ENCODE results near the gene SPINT2. TPM values are rescaled to one million over a fixed set of nuclear protein-coding genes. Genes with fewer than 3 reads are reported as not detected.

SPINT2 gene
- total RNA-seq, 1 donor from 2014 or later, result 71.0 TPM

DNA sequence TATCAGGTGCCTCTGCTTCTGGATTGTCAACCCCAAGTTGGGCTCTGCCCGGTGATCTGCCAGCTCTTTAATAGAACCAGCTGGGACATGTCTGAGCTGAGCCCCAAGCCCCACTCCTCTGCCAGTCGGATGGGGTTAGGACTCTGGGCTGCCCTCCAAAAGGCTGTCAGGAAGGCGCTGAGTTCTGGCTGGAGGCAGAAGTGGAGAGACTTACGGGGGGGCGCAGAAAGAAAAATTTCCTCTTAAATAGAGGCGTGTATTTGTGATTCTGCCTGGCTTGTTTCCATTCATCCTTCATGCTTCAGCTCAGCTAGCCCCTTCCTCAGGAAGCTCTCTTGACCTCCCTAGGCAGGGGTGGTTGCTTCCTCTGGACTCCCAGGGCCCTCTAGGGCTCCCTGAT lies 54.3 kb downstream of the SPINT2 start:
- no peak overlapping the region for H3K27ac Mint-ChIP-seq
- Histone ChIP-seq H2AFZ (replicated peaks) (no peak overlapping the region), H3K4me1 (peaks cover 17% of the 10 kb centered on the region), H3K27ac (no peak overlapping the region), H3K4me3 (no peak overlapping the region), H3K4me2 (no peak overlapping the region), H3K9ac (no peak overlapping the region), H4K20me1 (ENCODE audit: low read depth) (no peaks in the 10 kb centered on the region), H3F3A (ENCODE audit: low read depth) (peaks cover 34% of the 10 kb centered on the region), H3K27me3 (peaks cover 57% of the 10 kb centered on the region), H3K79me2 (ENCODE audit: low read depth) (peaks cover 13% of the 10 kb centered on the region), H3K36me3 (no peaks in the 10 kb centered on the region), H3K9me3 (ENCODE audit: low read depth) (no peaks in the 10 kb centered on the region)
- TF ChIP-seq, protein P1, sequence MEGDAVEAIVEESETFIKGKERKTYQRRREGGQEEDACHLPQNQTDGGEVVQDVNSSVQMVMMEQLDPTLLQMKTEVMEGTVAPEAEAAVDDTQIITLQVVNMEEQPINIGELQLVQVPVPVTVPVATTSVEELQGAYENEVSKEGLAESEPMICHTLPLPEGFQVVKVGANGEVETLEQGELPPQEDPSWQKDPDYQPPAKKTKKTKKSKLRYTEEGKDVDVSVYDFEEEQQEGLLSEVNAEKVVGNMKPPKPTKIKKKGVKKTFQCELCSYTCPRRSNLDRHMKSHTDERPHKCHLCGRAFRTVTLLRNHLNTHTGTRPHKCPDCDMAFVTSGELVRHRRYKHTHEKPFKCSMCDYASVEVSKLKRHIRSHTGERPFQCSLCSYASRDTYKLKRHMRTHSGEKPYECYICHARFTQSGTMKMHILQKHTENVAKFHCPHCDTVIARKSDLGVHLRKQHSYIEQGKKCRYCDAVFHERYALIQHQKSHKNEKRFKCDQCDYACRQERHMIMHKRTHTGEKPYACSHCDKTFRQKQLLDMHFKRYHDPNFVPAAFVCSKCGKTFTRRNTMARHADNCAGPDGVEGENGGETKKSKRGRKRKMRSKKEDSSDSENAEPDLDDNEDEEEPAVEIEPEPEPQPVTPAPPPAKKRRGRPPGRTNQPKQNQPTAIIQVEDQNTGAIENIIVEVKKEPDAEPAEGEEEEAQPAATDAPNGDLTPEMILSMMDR (IDR thresholded peaks at IDR 0.05), result no peak
- TF ChIP-seq EZH2 (IDR thresholded peaks at IDR 0.05) (no peak), EZH2phosphoT487 (IDR thresholded peaks at IDR 0.05) (no peak)
- no peaks in the 10 kb centered on the region for H3K9me3 Mint-ChIP-seq
- H3K4me1 Mint-ChIP-seq, result peaks cover 9% of the 10 kb centered on the region
- no peaks in the 10 kb centered on the region for H3K36me3 Mint-ChIP-seq
- H3K27me3 Mint-ChIP-seq (ENCODE audit: insufficient read depth, low read depth), result peaks cover 62% of the 10 kb centered on the region
- no peak for DNase-seq (ENCODE audit: low spot score)
- peak overlapping the region; percentile 81 for H3K4me3 Mint-ChIP-seq

DNA sequence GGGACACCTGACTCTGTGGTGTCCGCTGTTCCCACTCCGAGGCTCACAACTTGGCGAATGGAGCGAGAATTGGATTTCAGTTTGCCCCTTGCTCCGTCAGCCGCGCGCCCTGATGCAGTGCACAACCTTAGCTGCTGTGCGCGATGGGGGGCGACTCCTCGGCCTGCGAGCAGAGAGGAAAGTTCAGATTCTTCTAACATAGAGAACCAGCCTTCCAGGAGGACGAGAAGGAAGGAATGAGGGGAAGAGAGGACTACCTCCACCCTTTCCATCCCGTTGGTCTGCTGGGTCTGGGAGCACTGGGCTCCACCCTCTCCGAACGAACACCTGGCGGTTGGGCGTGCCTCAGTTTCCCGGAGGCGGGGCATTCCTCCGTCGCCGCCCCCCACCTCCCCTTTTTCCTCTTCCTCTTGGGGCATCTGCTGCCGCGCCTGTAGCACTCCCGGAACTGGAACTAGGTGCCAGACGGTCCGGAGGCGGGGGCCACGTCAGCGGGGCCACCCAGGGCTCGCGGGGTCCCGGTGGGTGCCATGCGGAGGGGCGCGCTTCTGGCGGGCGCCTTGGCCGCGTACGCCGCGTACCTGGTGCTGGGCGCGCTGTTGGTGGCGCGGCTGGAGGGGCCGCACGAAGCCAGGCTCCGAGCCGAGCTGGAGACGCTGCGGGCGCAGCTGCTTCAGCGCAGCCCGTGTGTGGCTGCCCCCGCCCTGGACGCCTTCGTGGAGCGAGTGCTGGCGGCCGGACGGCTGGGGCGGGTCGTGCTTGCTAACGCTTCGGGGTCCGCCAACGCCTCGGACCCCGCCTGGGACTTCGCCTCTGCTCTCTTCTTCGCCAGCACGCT lies 55.3 kb downstream of the SPINT2 start, which contains the start of gene KCNK6:
KCNK6 (plus strand) TSS at position 425 of the 838 bp plus-strand sequence; CDS start at position 531, 106 bp downstream.
- DNase-seq (ENCODE audit: low spot score), result peak; percentile 78
- H3K4me3 Mint-ChIP-seq, result peak within 1 kb of the TSS; percentile 81
- peaks cover 62% of the 10 kb centered on the region for H3K27me3 Mint-ChIP-seq (ENCODE audit: insufficient read depth, low read depth)
- no peaks in the 10 kb centered on the region for H3K36me3 ChIP-seq
- no peaks in the 10 kb centered on the region for H3K36me3 Mint-ChIP-seq
- H3K4me1 Mint-ChIP-seq, result peaks cover 7% of the 10 kb centered on the region
- peak within 1 kb of the TSS; percentile 92 for H2AFZ ChIP-seq (replicated peaks)
- H3K27ac ChIP-seq, result no peak within 1 kb of the TSS
- H3K27me3 ChIP-seq, result peaks cover 57% of the 10 kb centered on the region
- no peaks in the 10 kb centered on the region for H3K9me3 Mint-ChIP-seq
- peaks cover 7% of the 10 kb centered on the region for H3K79me2 ChIP-seq (ENCODE audit: low read depth)
- H4K20me1 ChIP-seq (ENCODE audit: low read depth), result no peaks in the 10 kb centered on the region
- H3K4me2 ChIP-seq, result peak within 1 kb of the TSS; percentile 91
- H3K9ac ChIP-seq, result no peak within 1 kb of the TSS
- peaks cover 34% of the 10 kb centered on the region for H3F3A ChIP-seq (ENCODE audit: low read depth)
- TF ChIP-seq EZH2 (IDR thresholded peaks at IDR 0.05), result peak; percentile 78
- TF ChIP-seq, protein P1 (IDR thresholded peaks at IDR 0.05), result no peak
- TF ChIP-seq EZH2phosphoT487 (IDR thresholded peaks at IDR 0.05), result peak; percentile 70
- peak within 1 kb of the TSS; percentile 57 for H3K4me3 ChIP-seq
- H3K9me3 ChIP-seq (ENCODE audit: low read depth), result no peaks in the 10 kb centered on the region
- no peak within 1 kb of the TSS for H3K27ac Mint-ChIP-seq
- H3K4me1 ChIP-seq, result peaks cover 17% of the 10 kb centered on the region

DNA sequence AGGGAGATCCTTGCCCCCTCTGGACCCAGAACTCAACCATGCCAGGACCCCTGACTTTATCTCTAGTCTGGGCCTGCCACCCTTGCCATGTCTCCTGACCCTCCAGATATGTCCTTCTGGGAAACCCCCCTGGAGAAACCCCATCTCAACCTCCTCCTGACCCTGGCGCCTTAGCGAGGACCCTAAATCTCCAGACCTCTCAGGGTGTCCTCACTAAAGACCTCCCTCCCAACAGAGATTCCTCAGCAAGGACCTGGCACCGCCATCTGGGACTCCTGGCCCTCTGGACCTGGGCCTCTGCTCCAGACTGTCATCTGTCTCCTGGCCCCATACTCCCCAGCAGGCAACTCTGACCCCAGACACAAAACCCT lies 56.6 kb downstream of the SPINT2 start:
- H3K4me3 ChIP-seq, result no peak overlapping the region
- Mint-ChIP-seq H3K4me3 (peak overlapping the region; percentile 61), H3K36me3 (no peaks in the 10 kb centered on the region), H3K9me3 (no peaks in the 10 kb centered on the region), H3K27ac (no peak overlapping the region), H3K27me3 (ENCODE audit: insufficient read depth, low read depth) (peaks cover 61% of the 10 kb centered on the region), H3K4me1 (peaks cover 3% of the 10 kb centered on the region)
- peaks cover 57% of the 10 kb centered on the region for H3K27me3 ChIP-seq
- H3K4me2 ChIP-seq, result peak overlapping the region; percentile 91
- H3K79me2 ChIP-seq (ENCODE audit: low read depth), result no peaks in the 10 kb centered on the region
- TF ChIP-seq, protein P1 (IDR thresholded peaks at IDR 0.05), result no peak
- no peak for TF ChIP-seq EZH2 (IDR thresholded peaks at IDR 0.05)
- TF ChIP-seq EZH2phosphoT487 (IDR thresholded peaks at IDR 0.05), result no peak
- H2AFZ ChIP-seq (replicated peaks), result no peak overlapping the region
- no peak overlapping the region for H3K27ac ChIP-seq
- H3K9ac ChIP-seq, result no peak overlapping the region
- H3K36me3 ChIP-seq, result no peaks in the 10 kb centered on the region
- H4K20me1 ChIP-seq (ENCODE audit: low read depth), result no peaks in the 10 kb centered on the region
- no peaks in the 10 kb centered on the region for H3K9me3 ChIP-seq (ENCODE audit: low read depth)
- H3K4me1 ChIP-seq, result peaks cover 17% of the 10 kb centered on the region
- no peak for DNase-seq (ENCODE audit: low spot score)
- H3F3A ChIP-seq (ENCODE audit: low read depth), result peaks cover 29% of the 10 kb centered on the region
